Occipital lobe (tissue), 2 donors: ENCODE measurements around the gene KIF24. TPM values are rescaled to one million over a fixed set of nuclear protein-coding genes. Genes with fewer than 3 reads are reported as not detected.
A peak's percentile ranks its signal among the peaks of the same experiment; 100 is the strongest.
"Not testable (repeated sequence)": the region's sequence is repeated elsewhere in the genome, so short reads cannot be mapped to it uniquely, and the experiment has no call there.

Source experiments
- DNase-seq: peaks from one replicate; lab custom pipeline; 2025; lab: John Stamatoyannopoulos, UW
- total RNA-seq: library from RNA; depleted of rRNA; stranded (reverse); fragments of >200 nt; gene quantifications from one replicate; pipeline ENCODE4 v1.2.3, GENCODE V29; 2014

Gene KIF24
- total RNA-seq, result 0.78 TPM

- peak; percentile 97 for DNase-seq
These were observed at the start of gene KIF24, which contains the start of gene NUDT2 for GRCh38 chr9:34328987-34329832. KIF24 (minus strand) TSS chr9:34329268; CDS start chr9:34311346, 17,922 bp downstream. NUDT2 (plus strand) TSS chr9:34329569; CDS start chr9:34339040, 9,471 bp downstream.

GRCh38 chr9:34378376-34379060 is 49.5 kb upstream of the KIF24 start:
- no peak for DNase-seq

- no peak for DNase-seq
These were observed 48.3 kb upstream of the KIF24 start for GRCh38 chr9:34377404-34377746.

- DNase-seq, result peak; percentile 94
These were observed 47.7 kb upstream of the KIF24 start, which contains the start of gene MYORG for GRCh38 chr9:34376596-34377403. MYORG (minus strand) TSS chr9:34376898; CDS start chr9:34372943, 3,955 bp downstream.

- no peak for DNase-seq
These were observed 47.0 kb upstream of the KIF24 start for GRCh38 chr9:34375901-34376595.

- DNase-seq, result no peak
These were observed 46.0 kb upstream of the KIF24 start for GRCh38 chr9:34374905-34375552.

GRCh38 chr9:34374339-34374738 is 45.3 kb upstream of the KIF24 start:
- no peak for DNase-seq

GRCh38 chr9:34373749-34374148 is 44.7 kb upstream of the KIF24 start:
- DNase-seq, result no peak

- DNase-seq, result no peak
These were observed 43.5 kb upstream of the KIF24 start for GRCh38 chr9:34372467-34373011.

- DNase-seq, result no peak
These were observed 42.9 kb upstream of the KIF24 start for GRCh38 chr9:34371886-34372466.

- no peak for DNase-seq
These were observed 42.2 kb upstream of the KIF24 start for GRCh38 chr9:34370970-34371880.

- DNase-seq, result no peak
These were observed 41.4 kb upstream of the KIF24 start for GRCh38 chr9:34370335-34370969.

GRCh38 chr9:34369636-34370035 is 40.6 kb upstream of the KIF24 start:
- no peak for DNase-seq

- not testable (repeated sequence) for DNase-seq
These were observed 39.7 kb upstream of the KIF24 start for GRCh38 chr9:34368796-34369195.

GRCh38 chr9:34367751-34368410 is 38.8 kb upstream of the KIF24 start:
- not testable (repeated sequence) for DNase-seq

GRCh38 chr9:34366365-34366764 is 37.3 kb upstream of the KIF24 start:
- DNase-seq, result no peak

GRCh38 chr9:34365282-34365681 is 36.2 kb upstream of the KIF24 start:
- DNase-seq, result no peak
